Mesothelial cell of epicardium (in vitro differentiated cells): ENCODE results near the gene FMO3. TPM values are rescaled to one million over a fixed set of nuclear protein-coding genes. Genes with fewer than 3 reads are reported as not detected.

Experiments
- DNase-seq, 2 experiments: peaks; one replicate each; pipeline ENCODE4 v3.0.0; 2021; ENCODE audit warnings: low spot score in 2 of 2; ENCODE audit not compliant: unreplicated experiment in 2 of 2
- H3K27ac Mint-ChIP-seq: 2 replicates; pipeline ENCODE4 v1.8.0; 2021; ENCODE audit warnings: mixed read lengths
- H3K27me3 Mint-ChIP-seq: 2 replicates; pipeline ENCODE4 v1.8.0; 2021; ENCODE audit warnings: low read depth, mixed read lengths
- H3K36me3 Mint-ChIP-seq: 2 replicates; pipeline ENCODE4 v1.8.0; 2021; ENCODE audit warnings: mixed read lengths
- H3K4me1 Mint-ChIP-seq: 2 replicates; pipeline ENCODE4 v1.8.0; 2021; ENCODE audit warnings: mixed read lengths
- H3K4me3 Mint-ChIP-seq: 2 replicates; pipeline ENCODE4 v1.8.0; 2021; ENCODE audit warnings: mild to moderate bottlenecking, moderate library complexity, mixed read lengths
- H3K9me3 Mint-ChIP-seq: 2 replicates; pipeline ENCODE4 v1.8.0; 2021; ENCODE audit warnings: mixed read lengths
- total RNA-seq: library from RNA; stranded (reverse); gene quantifications from 3 replicates; pipeline ENCODE4 v1.2.1, GENCODE V29; 2021
- TF ChIP-seq, protein P1 (sequence below): fragments of 200-600 bp; sonication (generic); IDR thresholded peaks from one replicate; pipeline ENCODE4 v1.5.0; 2021; ENCODE audit warnings: antibody characterized with exemption; ENCODE audit not compliant: unreplicated experiment

FMO3 gene
- total RNA-seq, 1 donor from 2014 or later = not detected

DNA sequence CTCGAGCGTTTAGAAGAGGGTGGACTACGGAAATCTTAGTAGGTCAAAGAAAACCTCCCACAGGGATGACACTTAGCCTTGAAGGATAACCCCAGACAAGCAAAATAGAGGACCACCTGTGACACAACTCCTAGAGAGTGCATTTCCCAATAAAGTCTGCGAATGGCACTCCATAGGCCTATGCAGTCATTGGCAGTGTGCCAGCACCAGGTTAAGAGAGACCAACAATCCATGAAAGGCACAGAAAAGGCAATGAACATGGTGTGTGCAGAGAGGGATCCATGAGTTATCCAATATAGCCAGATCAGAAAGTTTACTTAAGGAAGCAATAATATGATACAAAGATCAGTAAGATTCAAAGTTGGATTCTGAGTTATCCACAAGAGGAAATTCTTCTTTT is 49.2 kb downstream of the FMO3 start:
- Mint-ChIP-seq H3K9me3 (no peaks in the 10 kb centered on the region), H3K4me3 (no peak overlapping the region), H3K4me1 (peaks cover 14% of the 10 kb centered on the region), H3K27me3 (peaks cover 8% of the 10 kb centered on the region), H3K36me3 (no peaks in the 10 kb centered on the region), H3K27ac (no peak overlapping the region)
- DNase-seq = no peak
- TF ChIP-seq, protein P1, sequence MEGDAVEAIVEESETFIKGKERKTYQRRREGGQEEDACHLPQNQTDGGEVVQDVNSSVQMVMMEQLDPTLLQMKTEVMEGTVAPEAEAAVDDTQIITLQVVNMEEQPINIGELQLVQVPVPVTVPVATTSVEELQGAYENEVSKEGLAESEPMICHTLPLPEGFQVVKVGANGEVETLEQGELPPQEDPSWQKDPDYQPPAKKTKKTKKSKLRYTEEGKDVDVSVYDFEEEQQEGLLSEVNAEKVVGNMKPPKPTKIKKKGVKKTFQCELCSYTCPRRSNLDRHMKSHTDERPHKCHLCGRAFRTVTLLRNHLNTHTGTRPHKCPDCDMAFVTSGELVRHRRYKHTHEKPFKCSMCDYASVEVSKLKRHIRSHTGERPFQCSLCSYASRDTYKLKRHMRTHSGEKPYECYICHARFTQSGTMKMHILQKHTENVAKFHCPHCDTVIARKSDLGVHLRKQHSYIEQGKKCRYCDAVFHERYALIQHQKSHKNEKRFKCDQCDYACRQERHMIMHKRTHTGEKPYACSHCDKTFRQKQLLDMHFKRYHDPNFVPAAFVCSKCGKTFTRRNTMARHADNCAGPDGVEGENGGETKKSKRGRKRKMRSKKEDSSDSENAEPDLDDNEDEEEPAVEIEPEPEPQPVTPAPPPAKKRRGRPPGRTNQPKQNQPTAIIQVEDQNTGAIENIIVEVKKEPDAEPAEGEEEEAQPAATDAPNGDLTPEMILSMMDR = no peak

DNA sequence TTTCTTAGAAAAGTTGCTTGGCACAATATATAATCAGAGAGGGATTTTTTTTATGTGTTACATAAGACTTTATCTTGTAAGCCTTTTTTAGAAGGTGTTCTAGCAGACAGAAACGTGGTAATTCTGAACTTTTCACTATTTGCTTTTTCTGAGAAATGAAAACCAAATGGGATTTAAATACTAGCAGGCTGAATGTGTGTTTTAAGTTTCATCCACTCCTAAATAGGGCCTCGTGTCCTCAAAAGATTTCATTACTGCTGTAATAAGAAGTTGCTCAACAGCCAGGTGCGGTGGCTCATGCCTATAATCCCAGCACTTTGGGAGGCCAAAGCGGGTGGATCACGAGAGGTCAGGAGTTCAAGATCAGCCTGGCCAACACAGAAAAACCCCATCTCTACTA is 49.7 kb downstream of the FMO3 start:
- TF ChIP-seq, protein P1 = no peak
- H3K27ac Mint-ChIP-seq = no peak overlapping the region
- no peaks in the 10 kb centered on the region for H3K9me3 Mint-ChIP-seq
- H3K4me3 Mint-ChIP-seq = no peak overlapping the region
- peaks cover 6% of the 10 kb centered on the region for H3K27me3 Mint-ChIP-seq
- H3K4me1 Mint-ChIP-seq = peaks cover 14% of the 10 kb centered on the region
- no peak for DNase-seq
- H3K36me3 Mint-ChIP-seq = no peaks in the 10 kb centered on the region

DNA sequence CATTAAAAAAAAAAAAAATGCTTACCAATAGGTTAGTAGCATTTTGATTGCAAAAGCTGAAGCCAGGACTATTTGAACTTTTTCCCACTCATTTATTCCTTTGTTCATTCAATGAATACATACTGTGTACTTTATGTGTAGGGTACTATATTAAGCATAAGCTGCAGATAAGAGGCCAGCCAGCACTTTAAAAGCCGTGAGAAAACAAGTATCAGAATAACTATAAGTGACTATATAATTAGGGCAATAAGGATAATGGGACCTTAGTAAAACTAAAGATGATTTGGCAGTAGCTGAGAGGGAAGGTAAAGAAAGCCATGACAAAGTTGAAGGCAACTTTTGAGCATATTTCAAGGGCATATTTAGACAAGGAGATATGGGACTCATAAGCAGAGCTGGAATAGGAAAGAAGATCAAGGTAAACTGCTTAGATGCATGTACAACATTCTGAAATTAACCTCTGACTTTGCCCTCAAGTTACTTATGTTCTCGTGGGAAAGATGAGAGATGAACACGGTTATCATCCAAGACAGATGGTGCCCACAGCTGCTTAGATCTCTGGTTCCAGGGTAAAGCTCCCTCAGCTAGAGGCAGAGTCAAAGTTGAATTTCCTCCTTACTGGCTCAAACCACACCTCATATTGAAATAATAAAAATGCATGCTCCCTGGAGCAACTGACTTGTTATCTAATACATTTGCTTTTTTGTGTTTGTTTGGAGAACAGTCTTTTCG is 50.4 kb downstream of the FMO3 start:
- Mint-ChIP-seq H3K9me3 (no peaks in the 10 kb centered on the region), H3K4me3 (no peak overlapping the region), H3K4me1 (peaks cover 14% of the 10 kb centered on the region), H3K36me3 (no peaks in the 10 kb centered on the region), H3K27ac (peak overlapping the region; percentile 86), H3K27me3 (peaks cover 6% of the 10 kb centered on the region)
- TF ChIP-seq, protein P1 = no peak
- no peak for DNase-seq

DNA sequence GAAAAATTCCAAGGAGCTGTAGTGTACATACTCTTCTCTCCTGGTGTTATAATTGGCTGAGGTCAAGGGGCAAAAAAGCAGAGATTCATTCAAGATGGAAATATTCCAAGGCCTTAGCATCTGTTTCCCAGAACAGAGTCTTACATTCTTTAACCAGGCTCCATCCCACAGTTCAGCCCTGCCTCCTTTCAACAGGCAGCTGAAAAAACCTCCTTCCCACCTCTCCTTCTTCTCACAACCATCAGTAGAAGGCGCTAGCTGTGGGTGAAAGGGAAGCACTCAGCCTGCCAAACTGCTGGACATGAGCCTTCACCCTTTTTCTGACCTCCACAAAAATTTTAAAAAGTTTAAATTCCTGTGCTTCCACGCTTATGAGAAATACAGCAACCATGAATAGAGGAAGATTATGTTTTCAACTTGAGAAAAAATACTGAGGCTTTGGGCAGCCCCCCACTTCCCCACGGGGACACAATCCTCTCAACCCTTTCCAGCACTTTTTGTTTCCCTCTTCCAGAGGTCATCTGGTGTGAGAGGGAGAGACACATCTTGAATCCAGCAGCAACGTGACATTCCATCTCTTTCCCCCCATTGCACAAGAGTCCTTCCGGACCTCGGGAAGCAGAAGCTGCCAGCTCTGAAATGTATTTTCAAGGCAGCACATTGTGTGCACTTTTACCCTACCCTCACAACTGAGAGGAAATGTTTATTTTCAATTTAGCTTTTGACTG is 51.1 kb downstream of the FMO3 start:
- Mint-ChIP-seq H3K27me3 (peaks cover 4% of the 10 kb centered on the region), H3K36me3 (no peaks in the 10 kb centered on the region), H3K4me1 (peaks cover 14% of the 10 kb centered on the region), H3K4me3 (no peak overlapping the region), H3K27ac (peak overlapping the region; percentile 86), H3K9me3 (no peaks in the 10 kb centered on the region)
- DNase-seq = no peak
- TF ChIP-seq, protein P1 = no peak

DNA sequence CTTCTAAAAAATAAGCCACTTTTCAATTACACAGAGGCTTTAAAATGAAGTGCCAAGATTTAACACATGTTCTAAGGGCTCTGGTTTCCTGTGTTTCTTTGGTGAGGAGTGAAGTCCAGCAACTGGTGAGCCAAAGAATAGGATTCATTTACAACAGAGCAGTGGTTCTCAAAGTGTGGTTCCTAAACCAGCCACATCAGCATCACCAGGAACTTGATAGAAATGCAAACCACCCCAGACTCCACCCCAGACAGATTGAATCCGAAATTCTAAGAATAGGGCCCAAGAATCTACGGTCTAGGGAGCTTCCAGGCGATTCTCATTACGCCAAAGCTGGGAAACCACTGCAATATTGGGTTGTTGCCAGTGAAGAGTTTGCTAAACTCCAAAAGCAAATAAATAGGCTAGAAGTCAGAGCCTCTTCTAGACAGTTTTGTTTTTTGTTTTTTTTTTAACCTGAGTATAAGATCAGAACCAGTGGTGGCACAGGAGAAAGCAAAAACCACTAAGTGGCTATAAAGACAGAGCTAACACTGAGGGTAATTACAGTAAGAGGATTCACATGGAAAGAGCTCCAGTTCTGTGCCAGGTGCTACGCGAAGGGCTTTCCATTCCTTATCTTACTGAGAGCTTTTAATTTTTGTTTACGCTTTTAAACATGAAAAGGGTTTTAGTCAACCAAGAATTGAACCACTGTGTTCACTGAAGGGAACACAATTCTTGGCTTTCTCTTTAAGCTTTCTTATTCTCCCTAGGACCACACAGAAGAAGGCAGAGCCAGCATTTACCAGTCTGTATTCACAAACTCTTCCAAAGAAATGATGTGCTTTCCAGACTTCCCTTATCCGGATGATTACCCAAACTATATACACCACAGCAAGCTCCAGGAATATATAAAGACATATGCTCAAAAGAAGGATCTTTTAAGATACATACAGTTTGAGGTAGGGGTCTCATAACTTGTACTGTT is 52.0 kb downstream of the FMO3 start:
- Mint-ChIP-seq H3K4me3 (no peak overlapping the region), H3K36me3 (no peaks in the 10 kb centered on the region), H3K27me3 (peaks cover 2% of the 10 kb centered on the region), H3K4me1 (peaks cover 14% of the 10 kb centered on the region), H3K9me3 (no peaks in the 10 kb centered on the region), H3K27ac (peak overlapping the region; percentile 86)
- no peak for DNase-seq
- TF ChIP-seq, protein P1 = no peak
